Measurements from ENCODE around the gene IL11. TPM values are rescaled to one million over a fixed set of nuclear protein-coding genes. Genes with fewer than 3 reads are reported as not detected.

IL11 gene
- total RNA-seq, 1 experiment from 2014 or later: 1.8 TPM

GRCh38 chr19:55362174-55362989 lies 7.9 kb downstream of the IL11 start (continued):
- TF ChIP-seq ZNF281 (CRISPR knock-in tag; IDR thresholded peaks at IDR 0.05) (no peak), ZNF232 (CRISPR knock-in tag; IDR thresholded peaks at IDR 0.05) (no peak), SMAD4 (CRISPR knock-in tag; IDR thresholded peaks at IDR 0.05) (no peak), NR2C2 (CRISPR knock-in tag; IDR thresholded peaks at IDR 0.05) (no peak), OVOL2 (CRISPR knock-in tag; IDR thresholded peaks at IDR 0.05; ENCODE audit: borderline replicate concordance) (no peak), ATF1 (CRISPR knock-in tag; IDR thresholded peaks at IDR 0.05) (no peak), NFE2L1 (CRISPR knock-in tag; IDR thresholded peaks at IDR 0.05) (no peak)

- no peak overlapping the region for H3K27ac Mint-ChIP-seq
- H3K27me3 Mint-ChIP-seq (ENCODE audit: low read depth): peaks cover 61% of the 10 kb centered on the region
- POLR2A ChIA-PET: no interaction called here
- H3K9me3 Mint-ChIP-seq: no peaks in the 10 kb centered on the region
- no peak overlapping the region for H3K4me3 Mint-ChIP-seq
- no peak for DNase-seq (ENCODE audit: low spot score)
- H3K4me1 Mint-ChIP-seq: peaks cover 3% of the 10 kb centered on the region; the same call in 1 of the 2 replicates
- CTCF ChIA-PET: no interaction called here
- no peak for ATAC-seq
- H3K36me3 Mint-ChIP-seq: no peaks in the 10 kb centered on the region
- TF ChIP-seq NFE2L1 (CRISPR knock-in tag; IDR thresholded peaks at IDR 0.05): no peak
- TF ChIP-seq TEAD4 (CRISPR knock-in tag; IDR thresholded peaks at IDR 0.05): no peak
- TF ChIP-seq NFYB (CRISPR knock-in tag; conservative IDR thresholded peaks at IDR 0.05; ENCODE audit: low read depth): no peak
- TF ChIP-seq ZNF281 (CRISPR knock-in tag; IDR thresholded peaks at IDR 0.05): no peak
- TF ChIP-seq, protein P1, sequence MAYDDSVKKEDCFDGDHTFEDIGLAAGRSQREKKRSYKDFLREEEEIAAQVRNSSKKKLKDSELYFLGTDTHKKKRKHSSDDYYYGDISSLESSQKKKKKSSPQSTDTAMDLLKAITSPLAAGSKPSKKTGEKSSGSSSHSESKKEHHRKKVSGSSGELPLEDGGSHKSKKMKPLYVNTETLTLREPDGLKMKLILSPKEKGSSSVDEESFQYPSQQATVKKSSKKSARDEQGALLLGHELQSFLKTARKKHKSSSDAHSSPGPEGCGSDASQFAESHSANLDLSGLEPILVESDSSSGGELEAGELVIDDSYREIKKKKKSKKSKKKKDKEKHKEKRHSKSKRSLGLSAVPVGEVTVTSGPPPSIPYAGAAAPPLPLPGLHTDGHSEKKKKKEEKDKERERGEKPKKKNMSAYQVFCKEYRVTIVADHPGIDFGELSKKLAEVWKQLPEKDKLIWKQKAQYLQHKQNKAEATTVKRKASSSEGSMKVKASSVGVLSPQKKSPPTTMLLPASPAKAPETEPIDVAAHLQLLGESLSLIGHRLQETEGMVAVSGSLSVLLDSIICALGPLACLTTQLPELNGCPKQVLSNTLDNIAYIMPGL (CRISPR knock-in tag; IDR thresholded peaks at IDR 0.05): no peak
- no peak for TF ChIP-seq E2F4 (CRISPR knock-in tag; IDR thresholded peaks at IDR 0.05; ENCODE audit: borderline replicate concordance, low read depth)
- no peak for TF ChIP-seq ZNF671 (CRISPR knock-in tag; IDR thresholded peaks at IDR 0.05)
- no peak for TF ChIP-seq AR (CRISPR knock-in tag; IDR thresholded peaks at IDR 0.05)
- no peak for TF ChIP-seq NR2C2 (CRISPR knock-in tag; IDR thresholded peaks at IDR 0.05)
- TF ChIP-seq CREB1 (CRISPR knock-in tag; IDR thresholded peaks at IDR 0.05): no peak
- TF ChIP-seq ESRRA (CRISPR knock-in tag; IDR thresholded peaks at IDR 0.05; ENCODE audit: borderline replicate concordance): no peak
- TF ChIP-seq GABPB1 (CRISPR knock-in tag; IDR thresholded peaks at IDR 0.05): no peak
- no peak for TF ChIP-seq CBFB (CRISPR knock-in tag; IDR thresholded peaks at IDR 0.05; ENCODE audit: low read depth)
- TF ChIP-seq NR1H2 (CRISPR knock-in tag; IDR thresholded peaks at IDR 0.05): no peak
- no peak for TF ChIP-seq NR3C1 (CRISPR knock-in tag; conservative IDR thresholded peaks at IDR 0.05; ENCODE audit: low read depth)
- TF ChIP-seq OVOL2 (CRISPR knock-in tag; IDR thresholded peaks at IDR 0.05; ENCODE audit: borderline replicate concordance): no peak
- TF ChIP-seq RORB (CRISPR knock-in tag; IDR thresholded peaks at IDR 0.05): no peak
- TF ChIP-seq, protein P2, sequence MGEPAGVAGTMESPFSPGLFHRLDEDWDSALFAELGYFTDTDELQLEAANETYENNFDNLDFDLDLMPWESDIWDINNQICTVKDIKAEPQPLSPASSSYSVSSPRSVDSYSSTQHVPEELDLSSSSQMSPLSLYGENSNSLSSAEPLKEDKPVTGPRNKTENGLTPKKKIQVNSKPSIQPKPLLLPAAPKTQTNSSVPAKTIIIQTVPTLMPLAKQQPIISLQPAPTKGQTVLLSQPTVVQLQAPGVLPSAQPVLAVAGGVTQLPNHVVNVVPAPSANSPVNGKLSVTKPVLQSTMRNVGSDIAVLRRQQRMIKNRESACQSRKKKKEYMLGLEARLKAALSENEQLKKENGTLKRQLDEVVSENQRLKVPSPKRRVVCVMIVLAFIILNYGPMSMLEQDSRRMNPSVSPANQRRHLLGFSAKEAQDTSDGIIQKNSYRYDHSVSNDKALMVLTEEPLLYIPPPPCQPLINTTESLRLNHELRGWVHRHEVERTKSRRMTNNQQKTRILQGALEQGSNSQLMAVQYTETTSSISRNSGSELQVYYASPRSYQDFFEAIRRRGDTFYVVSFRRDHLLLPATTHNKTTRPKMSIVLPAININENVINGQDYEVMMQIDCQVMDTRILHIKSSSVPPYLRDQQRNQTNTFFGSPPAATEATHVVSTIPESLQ (CRISPR knock-in tag; IDR thresholded peaks at IDR 0.05): no peak
Observed at GRCh38 chr19:55360902-55361301, 9.4 kb downstream of the IL11 start.

Measured in WTC11 (cell line).